HG03457 (cell line): ENCODE results near the gene SFRP5.

Experiments
- ATAC-seq: cut with Tn5 transposase; IDR thresholded peaks from one replicate; pipeline ENCODE4 v1.9.1; 2021; ENCODE audit warnings: moderate number of reproducible peaks; ENCODE audit not compliant: unreplicated experiment

The SFRP5 gene

GRCh38 chr10:97771913-97772823, at the start of gene SFRP5:
Gene SFRP5 (minus strand): TSS chr10:97771999. CDS start chr10:97771833, 166 bp downstream.
- no peak for ATAC-seq

- no peak for ATAC-seq
Measured at GRCh38 chr10:97820096-97820704, 48.4 kb upstream of the SFRP5 start.

DNA sequence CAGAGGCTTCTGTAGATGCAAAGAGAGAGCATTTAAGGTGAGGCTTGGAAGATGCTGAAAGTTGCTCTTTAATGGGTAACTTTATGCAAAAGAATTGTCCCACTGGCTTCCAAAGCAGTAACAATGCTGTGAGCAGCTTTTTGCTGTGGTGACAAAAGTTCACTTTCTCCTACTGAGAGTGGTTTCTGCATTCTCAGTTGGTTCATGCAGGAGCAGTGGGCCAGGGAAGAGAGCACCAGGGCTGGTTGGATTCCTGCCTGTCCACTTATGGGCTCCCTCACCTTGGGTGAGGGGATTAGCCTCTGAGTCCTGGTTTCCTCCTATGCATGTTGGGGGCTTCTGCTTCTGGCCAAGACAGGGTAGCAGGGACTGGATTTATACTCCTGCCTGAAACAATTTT, 46.8 kb upstream of the SFRP5 start:
- no peak for ATAC-seq

- ATAC-seq = no peak
Measured at GRCh38 chr10:97816609-97817008, 44.8 kb upstream of the SFRP5 start.

- ATAC-seq = no peak
Measured at GRCh38 chr10:97814996-97815395, 43.2 kb upstream of the SFRP5 start.

DNA sequence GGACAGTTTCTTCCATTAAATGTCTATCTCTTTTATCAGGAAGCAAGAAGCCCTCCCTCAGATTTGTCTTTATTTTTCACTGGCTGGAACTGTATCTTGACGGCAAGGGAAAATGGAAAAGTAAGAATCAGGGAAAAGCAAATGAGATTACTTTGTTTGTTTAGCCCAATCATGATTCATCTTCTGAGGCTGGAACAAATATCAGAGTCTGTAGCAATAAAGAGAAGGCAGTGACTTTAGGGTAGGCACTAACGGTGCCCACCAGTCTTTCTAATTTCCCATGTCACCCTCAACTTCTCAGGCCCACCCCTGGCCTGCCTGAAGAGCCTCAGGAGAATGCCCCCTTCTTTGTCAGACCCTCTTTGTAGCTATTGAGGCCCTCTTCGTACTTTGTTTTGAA, 41.5 kb upstream of the SFRP5 start:
- no peak for ATAC-seq

DNA sequence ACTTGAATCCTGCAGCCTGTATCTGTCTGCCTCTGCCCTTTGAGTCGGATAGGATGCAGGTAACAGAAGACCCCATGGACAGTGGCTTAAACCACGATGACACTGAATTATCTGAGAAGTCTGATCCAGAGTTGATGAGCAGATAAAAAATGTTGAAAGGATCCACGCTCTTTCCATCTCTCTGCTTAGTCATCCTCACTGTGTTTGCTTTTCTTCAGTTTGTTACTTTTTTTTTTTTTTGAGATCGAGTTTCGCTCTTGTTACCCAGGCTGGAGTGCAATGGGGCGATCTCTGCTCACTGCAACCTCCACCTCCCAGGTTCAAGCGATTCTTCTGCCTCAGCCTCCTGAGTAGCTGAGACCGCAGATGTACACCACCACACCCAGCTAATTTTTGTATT, 40.9 kb upstream of the SFRP5 start:
- ATAC-seq = no peak

GRCh38 chr10:97811958-97812357, 40.2 kb upstream of the SFRP5 start:
- no peak for ATAC-seq

- ATAC-seq = no peak
Measured at GRCh38 chr10:97810446-97810845, 38.6 kb upstream of the SFRP5 start.

DNA sequence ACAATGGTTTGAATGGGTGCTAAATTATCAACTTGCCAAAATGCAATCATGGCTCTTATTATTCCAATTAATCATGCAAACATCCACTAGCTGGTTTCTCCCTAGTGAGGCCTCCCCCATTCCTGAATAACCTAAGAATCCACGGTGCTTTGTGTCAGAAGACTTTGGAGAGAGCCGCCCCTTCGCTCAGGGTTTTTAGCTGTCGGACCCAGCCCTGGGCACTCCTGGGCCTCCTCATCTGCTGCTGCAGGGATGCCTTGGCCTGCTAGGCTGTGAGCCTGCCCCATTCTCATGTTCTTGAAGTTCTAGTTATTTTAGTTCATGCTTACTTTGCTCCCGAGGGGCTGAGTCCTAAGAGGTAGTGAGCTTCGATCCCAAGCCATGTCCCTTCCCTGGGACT, 34.1 kb upstream of the SFRP5 start:
- ATAC-seq = no peak

GRCh38 chr10:97805096-97805884, 33.5 kb upstream of the SFRP5 start:
- ATAC-seq = no peak

- ATAC-seq = no peak
Measured at GRCh38 chr10:97801422-97801821, 29.6 kb upstream of the SFRP5 start.

DNA sequence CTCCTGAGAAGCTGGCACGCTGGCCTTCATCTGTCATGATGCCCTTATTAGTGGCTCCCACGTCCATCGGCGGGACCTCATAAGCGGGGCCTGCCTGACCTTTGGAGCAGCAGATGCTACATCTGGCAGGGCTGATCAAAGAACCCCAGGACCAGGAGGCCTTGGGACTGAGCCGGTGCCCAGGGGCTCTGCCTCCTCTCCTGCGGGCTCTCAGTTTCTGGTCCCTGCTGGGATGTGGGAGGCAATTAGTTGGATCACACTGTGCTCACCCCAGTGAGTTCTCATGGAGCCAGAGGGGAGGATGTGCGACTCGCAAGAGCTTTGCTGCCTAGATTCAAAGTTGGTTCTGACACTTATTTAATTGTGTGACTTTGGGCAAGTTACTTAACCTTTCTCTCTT, 28.7 kb upstream of the SFRP5 start:
- no peak for ATAC-seq

DNA sequence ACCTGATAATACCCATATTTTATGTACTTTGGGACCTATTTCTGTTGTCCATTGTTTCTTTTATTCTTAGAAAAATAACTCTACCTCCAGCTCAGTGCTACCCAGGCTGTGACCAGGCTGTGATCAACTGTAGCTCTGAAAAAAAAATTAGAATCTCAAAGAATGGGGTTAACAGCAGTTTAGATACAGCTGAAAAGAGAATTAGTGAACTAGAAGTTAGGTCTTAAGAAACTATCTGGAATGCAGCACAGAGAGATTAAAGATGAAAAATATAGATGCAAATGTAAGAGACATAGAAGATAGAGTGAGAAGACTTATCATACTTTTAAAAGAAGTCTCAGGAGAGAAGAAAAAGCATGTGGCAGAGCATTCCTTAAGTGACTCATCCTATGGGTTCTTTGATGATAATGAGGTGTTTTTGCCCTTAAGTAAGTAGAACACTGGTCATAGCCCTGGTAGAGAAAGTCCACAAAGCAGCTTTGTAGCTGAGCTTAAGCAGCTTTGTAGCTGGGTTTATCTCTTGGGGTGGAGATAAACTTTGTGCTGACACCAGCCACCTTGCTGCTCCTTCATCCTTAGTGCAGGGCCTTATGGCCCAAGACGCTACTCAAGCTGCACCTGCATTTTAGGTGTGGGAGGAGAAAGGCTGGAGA, 27.3 kb upstream of the SFRP5 start:
- no peak for ATAC-seq

DNA sequence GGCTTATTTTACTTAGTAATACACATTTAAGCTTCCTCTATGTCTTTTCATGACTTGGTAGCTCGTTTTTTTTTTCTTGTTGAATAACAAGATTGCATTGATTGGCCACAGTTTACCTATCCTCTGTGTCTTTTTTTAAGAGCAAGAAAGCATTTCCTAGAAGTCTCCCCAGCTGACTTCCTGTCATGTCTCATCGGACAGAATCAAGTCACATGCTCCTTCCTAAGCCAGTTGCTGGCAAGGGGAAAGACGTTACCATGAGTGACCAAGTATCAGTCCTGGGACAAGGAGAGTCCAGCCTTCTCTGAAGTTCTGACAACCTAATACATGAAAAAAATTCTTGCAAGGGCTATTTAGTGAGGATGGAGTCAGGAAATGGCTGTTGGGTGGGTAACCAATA, 24.9 kb upstream of the SFRP5 start:
- no peak for ATAC-seq

DNA sequence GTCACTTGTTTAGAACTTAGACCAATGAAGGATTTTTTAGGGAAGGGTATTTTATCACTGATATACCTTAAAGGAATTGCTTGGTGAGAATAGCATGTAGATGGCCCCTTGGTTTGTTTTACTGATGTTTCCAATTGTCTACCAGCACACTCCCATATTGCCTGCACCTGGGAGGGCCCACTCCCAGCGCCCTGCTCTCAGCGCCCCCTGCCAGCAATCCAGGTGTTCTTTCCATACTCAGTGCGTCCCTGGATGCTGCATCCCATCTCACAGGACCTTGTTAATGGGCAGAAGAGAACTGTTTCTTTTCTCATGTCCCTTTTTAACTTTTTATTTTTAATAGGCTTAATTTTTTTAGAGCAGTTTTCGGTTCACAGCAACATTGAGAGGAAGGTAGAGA, 24.1 kb upstream of the SFRP5 start:
- ATAC-seq = no peak

GRCh38 chr10:97791824-97792721, 20.3 kb upstream of the SFRP5 start:
- no peak for ATAC-seq

GRCh38 chr10:97789770-97790397, 18.1 kb upstream of the SFRP5 start:
- ATAC-seq = no peak

DNA sequence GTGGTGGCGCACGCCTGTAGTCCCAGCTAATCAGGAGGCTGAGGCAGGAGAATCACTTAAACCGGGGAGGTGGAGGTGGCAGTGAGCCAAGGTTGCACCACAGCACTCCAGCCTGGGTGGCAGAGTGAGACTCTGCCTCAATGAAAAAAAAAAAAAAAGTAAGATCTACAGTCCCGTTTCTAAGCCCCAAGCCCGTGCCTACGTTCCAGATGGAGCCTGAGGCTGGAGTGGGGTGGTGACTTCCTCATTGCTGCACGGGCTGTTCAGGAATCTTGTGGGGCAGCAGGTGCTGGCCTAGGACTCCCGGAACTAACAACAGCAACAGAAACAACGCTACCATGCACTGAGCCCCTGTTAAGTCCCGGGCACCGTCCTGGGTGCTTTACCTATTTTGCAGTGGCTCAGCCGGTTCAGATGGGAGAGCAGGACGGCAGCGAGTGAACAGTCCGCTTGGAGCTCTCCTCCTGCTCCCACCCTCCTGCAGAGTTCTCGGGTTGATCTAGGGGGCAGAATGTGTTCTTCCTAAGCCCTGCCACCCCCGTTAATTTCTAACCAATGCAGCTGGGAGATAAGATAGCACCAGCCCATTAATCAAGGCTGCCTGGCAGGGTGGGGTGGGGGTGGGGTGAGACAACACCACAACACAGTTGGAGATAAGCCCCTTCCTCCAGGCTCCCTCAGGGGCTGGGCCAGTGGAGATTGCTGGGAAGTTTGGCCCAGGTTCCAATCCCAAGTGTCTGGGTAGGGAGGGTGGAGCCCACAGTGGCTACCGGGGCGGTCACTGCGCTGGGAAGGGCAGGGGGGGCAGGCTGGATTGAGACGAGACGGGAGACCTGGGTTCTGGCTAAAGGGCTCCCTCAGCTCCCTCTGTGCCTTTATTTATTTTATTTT, 17.0 kb upstream of the SFRP5 start:
- ATAC-seq = no peak
